ENCODE results near the gene DGCR6L. TPM values are rescaled to one million over a fixed set of nuclear protein-coding genes. Genes with fewer than 3 reads are reported as not detected.
"Not testable (repeated sequence)": the region's sequence is repeated elsewhere in the genome, so short reads cannot be mapped to it uniquely, and the experiment has no call there.

DGCR6L gene
- total RNA-seq, 6 donors from 2014 or later: 36.7 to 62.2 (median 41.9) TPM

GRCh38 chr22:20268279-20269012 is 51.4 kb downstream of the DGCR6L start, which contains the start of gene RTN4R:
RTN4R (minus strand) TSS chr22:20268318; CDS start chr22:20268092, 226 bp downstream.
- Histone ChIP-seq H3K27ac (peak within 1 kb of the TSS in 1 of 4 donors; percentile 73), H3K27me3 (no peaks in the 10 kb centered on the region), H3K9me3 (no peaks in the 10 kb centered on the region), H3K4me1 (peaks cover 13 to 20% (median 14%) of the 10 kb centered on the region in 4 donors), H3K36me3 (no peaks in the 10 kb centered on the region), H3K4me3 (peak within 1 kb of the TSS; percentile 6 to 66 (median 60))
- TF ChIP-seq EP300 (IDR thresholded peaks at IDR 0.05) (no peak), POLR2AphosphoS5 (IDR thresholded peaks at IDR 0.05) (no peak), CTCF (IDR thresholded peaks at IDR 0.05) (peak; percentile 77 to 97 (median 92)), POLR2A (IDR thresholded peaks at IDR 0.05) (no peak)
- peak; percentile 69 to 83 for ATAC-seq (ENCODE audit: low FRiP score in 2 of 2)
- peak; percentile 58 to 95 for DNase-seq
- WGBS, 2 donors: 72 to 87% methylated on average over 3 to 14 of the region's 58 CpGs

DNA sequence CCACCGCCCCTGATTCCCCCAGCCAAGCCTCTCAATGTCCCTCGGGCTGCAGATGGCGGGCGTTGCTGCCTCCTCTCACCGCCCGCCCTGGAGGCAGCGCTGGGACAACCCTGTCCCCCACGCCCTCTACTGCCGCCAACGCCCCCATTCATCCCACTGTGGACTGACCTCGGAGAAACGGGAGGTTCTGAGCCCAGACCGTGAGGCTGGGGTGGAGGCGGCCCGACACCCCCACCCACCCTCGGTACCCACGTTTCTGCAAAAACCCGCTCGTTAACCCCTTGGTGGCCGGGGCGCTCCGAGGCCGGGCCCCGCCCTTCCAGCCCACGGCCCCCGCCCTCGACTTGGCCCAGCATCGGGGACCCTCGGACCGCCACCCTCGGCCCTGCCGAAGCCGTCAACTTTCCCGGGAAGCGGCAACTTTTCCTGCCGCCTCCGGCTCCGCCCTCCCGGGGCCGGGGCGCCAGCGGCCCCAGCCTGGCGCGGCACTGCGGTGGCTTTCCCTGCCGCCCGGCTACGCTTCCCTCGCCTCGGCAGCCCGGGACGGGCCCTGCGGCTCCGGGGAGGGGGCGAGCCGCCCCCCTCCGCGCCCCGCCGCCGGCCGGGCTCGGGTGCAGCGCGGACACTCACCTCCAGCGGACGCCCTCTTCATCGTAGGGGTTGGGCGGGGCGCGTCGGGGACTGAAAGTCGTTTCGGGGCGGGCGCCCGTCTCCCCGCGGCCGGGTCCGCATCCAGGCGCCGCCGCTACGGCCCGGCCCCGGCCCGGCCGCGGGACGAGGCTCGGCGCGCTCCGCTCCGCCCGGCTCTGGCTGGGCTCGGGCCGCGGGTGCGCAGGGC is 52.2 kb downstream of the DGCR6L start:
- peak overlapping the region; percentile 6 to 66 (median 60) for H3K4me3 ChIP-seq
- 0 to 2% methylated on average over 1 to 13 of the region's 101 CpGs for WGBS, 2 donors

DNA sequence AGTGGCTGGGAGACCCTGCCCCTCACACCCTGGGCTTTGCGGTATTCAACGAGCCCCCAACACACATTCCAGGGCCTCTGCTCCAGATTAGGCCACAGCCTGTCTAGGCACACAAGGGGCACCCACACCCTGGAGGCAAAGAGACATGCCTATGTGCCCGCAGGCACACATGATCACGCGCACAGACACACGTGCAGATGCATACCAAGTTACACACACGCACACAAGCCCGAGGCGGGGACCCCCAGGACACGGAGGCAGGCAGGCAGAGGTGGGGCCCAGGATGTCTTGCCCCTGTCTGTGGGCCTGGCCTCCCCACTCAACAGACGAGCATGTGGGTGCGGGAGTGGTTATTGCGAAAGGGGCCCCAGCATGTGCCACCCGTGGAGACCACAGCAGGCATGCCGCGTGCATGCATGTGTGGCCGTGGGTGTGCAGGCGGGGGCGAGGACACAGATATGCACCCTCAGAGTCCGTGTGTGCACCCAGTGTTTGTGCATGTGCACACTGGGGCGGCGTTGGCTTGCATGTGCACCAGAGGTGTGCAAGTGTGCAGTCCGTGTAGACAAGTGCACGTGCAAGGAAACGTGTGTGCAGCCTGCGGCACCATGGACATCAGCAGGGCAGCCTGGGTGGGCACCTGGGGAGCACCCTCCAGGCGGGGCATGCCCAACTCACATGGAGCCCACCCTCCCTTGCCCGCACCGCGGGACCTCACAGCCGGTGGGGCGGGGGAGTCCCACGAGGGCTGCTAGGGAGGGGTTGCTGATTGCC is 53.0 kb downstream of the DGCR6L start:
- DNase-seq: peak in 1 of 2 donors; percentile 76

More for the DNA sequence above, 52.2 kb downstream of the DGCR6L start:
- H3K27ac ChIP-seq: peak overlapping the region in 1 of 4 donors; percentile 73
- H3K9me3 ChIP-seq: no peaks in the 10 kb centered on the region
- DNase-seq (peak in 1 of 2 donors; percentile 82), ATAC-seq (ENCODE audit: low FRiP score in 2 of 2) (no peak)
- H3K4me1 ChIP-seq: peaks cover 13 to 20% (median 14%) of the 10 kb centered on the region in 4 donors
- TF ChIP-seq EP300 (IDR thresholded peaks at IDR 0.05) (no peak), POLR2AphosphoS5 (IDR thresholded peaks at IDR 0.05) (no peak)
- H3K36me3 ChIP-seq: no peaks in the 10 kb centered on the region
- no peaks in the 10 kb centered on the region for H3K27me3 ChIP-seq

GRCh38 chr22:20265772-20266666 is 53.8 kb downstream of the DGCR6L start:
- H3K9me3 ChIP-seq; H3K36me3 ChIP-seq; ATAC-seq (ENCODE audit: low FRiP score in 2 of 2); H3K27ac ChIP-seq; H3K27me3 ChIP-seq; H3K4me3 ChIP-seq: not testable (repeated sequence)
- DNase-seq: peak in 1 of 2 donors; percentile 60
- WGBS, 2 donors: 92% methylated on average over 9 of the region's 15 CpGs; no CpG with 5 or more reads in 1 of the 2 donors
- H3K4me1 ChIP-seq: peaks cover 13 to 20% (median 14%) of the 10 kb centered on the region in 4 donors

More for the DNA sequence above, 53.0 kb downstream of the DGCR6L start:
- H3K9me3 ChIP-seq; H3K27ac ChIP-seq; H3K27me3 ChIP-seq; H3K36me3 ChIP-seq; ATAC-seq (ENCODE audit: low FRiP score in 2 of 2): not testable (repeated sequence)
- H3K4me1 ChIP-seq: peaks cover 13 to 20% (median 14%) of the 10 kb centered on the region in 4 donors
- WGBS, 2 donors: 53 to 57% methylated on average over 13 to 30 of the region's 33 CpGs
- peak overlapping the region in 3 of 4 donors; percentile 60 to 66 (median 60) for H3K4me3 ChIP-seq

DNA sequence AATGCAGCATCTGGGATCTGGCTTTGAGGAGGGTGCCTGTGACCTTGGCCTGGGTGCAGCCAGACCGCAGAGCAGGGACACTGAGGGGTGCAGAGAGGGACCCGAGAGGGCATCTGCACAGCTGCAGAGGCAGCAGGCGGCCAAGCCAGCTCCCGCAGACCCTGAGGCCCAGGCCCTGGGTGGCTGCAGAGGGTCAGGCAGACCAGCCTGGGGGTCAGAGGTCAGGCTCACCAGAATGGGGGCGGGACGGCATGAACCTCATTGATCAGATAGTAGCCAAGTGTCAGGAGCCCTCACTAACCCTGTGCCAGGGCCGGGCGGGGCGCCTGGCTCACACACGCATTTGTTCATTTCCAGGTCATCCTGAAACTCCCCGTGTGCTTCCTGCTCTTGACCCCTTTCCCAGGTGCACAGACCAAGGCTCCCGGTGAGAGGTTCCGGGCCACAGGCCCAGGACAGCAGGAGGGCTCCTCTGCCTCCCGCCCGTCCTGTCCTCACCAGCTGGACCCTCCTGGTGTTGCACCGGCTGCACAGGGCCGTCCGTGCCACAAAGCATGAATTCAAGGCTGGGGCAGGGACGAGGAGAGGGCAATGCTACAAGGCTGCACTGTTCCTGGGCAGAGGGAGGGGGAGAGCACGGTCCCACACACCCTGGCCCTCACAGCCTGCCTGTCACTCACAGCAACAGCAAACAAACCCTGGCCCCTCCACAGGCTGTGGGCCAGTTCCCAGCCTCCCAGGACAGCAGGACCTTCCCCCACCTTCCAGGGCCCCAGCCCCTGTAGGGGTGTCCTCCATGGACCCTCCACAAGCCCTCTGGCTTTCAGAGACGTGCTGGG is 55.0 kb downstream of the DGCR6L start:
- 72 to 74% methylated on average over 5 to 21 of the region's 21 CpGs for WGBS, 2 donors
- Histone ChIP-seq H3K27me3 (no peaks in the 10 kb centered on the region), H3K4me3 (no peak overlapping the region), H3K27ac (no peak overlapping the region), H3K9me3 (no peaks in the 10 kb centered on the region), H3K36me3 (no peaks in the 10 kb centered on the region), H3K4me1 (peaks cover 13 to 20% (median 14%) of the 10 kb centered on the region in 4 donors)
- DNase-seq (peak in 1 of 2 donors; percentile 78), ATAC-seq (ENCODE audit: low FRiP score in 2 of 2) (no peak)
- TF ChIP-seq EP300 (IDR thresholded peaks at IDR 0.05) (no peak), POLR2A (IDR thresholded peaks at IDR 0.05) (no peak), CTCF (IDR thresholded peaks at IDR 0.05) (no peak), POLR2AphosphoS5 (IDR thresholded peaks at IDR 0.05) (no peak)

Data from upper lobe of left lung (tissue), 6 donors.